Measurements from ENCODE around the gene CCSER1.
"Not testable (repeated sequence)": the region's sequence is repeated elsewhere in the genome, so short reads cannot be mapped to it uniquely, and the experiment has no call there.

CCSER1 gene

GRCh38 chr4:91070736-91071135 is 943.5 kb downstream of the CCSER1 start:
- no peak overlapping the region for H3K4me3 ChIP-seq (ENCODE audit: low read depth in 1 of 2, low read length in 2 of 2)
- no peak overlapping the region for H3K27ac ChIP-seq (ENCODE audit: low read length)

GRCh38 chr4:91076147-91076546 is 949.0 kb downstream of the CCSER1 start:
- H3K4me1 ChIP-seq (ENCODE audit: control insufficient read depth in 1 of 2, insufficient read depth in 2 of 2, low read length in 2 of 2), result no peaks in the 10 kb centered on the region
- no peak overlapping the region for H3K27ac ChIP-seq (ENCODE audit: low read length)
- H3K9me3 ChIP-seq (ENCODE audit: control insufficient read depth in 1 of 2, low read length in 2 of 2), result peaks cover 0 to 3% of the 10 kb centered on the region in 2 donors
- no peaks in the 10 kb centered on the region for H3K36me3 ChIP-seq (ENCODE audit: control insufficient read depth in 1 of 2, insufficient read depth in 2 of 2, low read length in 2 of 2)
- H3K4me3 ChIP-seq (ENCODE audit: low read depth in 1 of 2, low read length in 2 of 2), result no peak overlapping the region
- H3K27me3 ChIP-seq (ENCODE audit: low read depth, low read length), result no peaks in the 10 kb centered on the region

More at GRCh38 chr4:91070736-91071135, 943.5 kb downstream of the CCSER1 start:
- H3K36me3 ChIP-seq (ENCODE audit: control insufficient read depth in 1 of 2, insufficient read depth in 2 of 2, low read length in 2 of 2), result no peaks in the 10 kb centered on the region
- H3K9me3 ChIP-seq (ENCODE audit: control insufficient read depth in 1 of 2, low read length in 2 of 2), result no peaks in the 10 kb centered on the region
- no peaks in the 10 kb centered on the region for H3K27me3 ChIP-seq (ENCODE audit: low read depth, low read length)
- H3K4me1 ChIP-seq (ENCODE audit: control insufficient read depth in 1 of 2, insufficient read depth in 2 of 2, low read length in 2 of 2), result no peaks in the 10 kb centered on the region

- no peaks in the 10 kb centered on the region for H3K4me1 ChIP-seq (ENCODE audit: control insufficient read depth in 1 of 2, insufficient read depth in 2 of 2, low read length in 2 of 2)
- H3K4me3 ChIP-seq (ENCODE audit: low read depth in 1 of 2, low read length in 2 of 2), result no peak overlapping the region
- no peaks in the 10 kb centered on the region for H3K27me3 ChIP-seq (ENCODE audit: low read depth, low read length)
- no peaks in the 10 kb centered on the region for H3K36me3 ChIP-seq (ENCODE audit: control insufficient read depth in 1 of 2, insufficient read depth in 2 of 2, low read length in 2 of 2)
- no peak overlapping the region for H3K27ac ChIP-seq (ENCODE audit: low read length)
- H3K9me3 ChIP-seq (ENCODE audit: control insufficient read depth in 1 of 2, low read length in 2 of 2), result no peaks in the 10 kb centered on the region
Measured at GRCh38 chr4:91085961-91086360, 958.8 kb downstream of the CCSER1 start.

- Histone ChIP-seq H3K36me3 (ENCODE audit: control insufficient read depth in 1 of 2, insufficient read depth in 2 of 2, low read length in 2 of 2) (no peaks in the 10 kb centered on the region), H3K4me3 (ENCODE audit: low read depth in 1 of 2, low read length in 2 of 2) (no peak overlapping the region), H3K9me3 (ENCODE audit: control insufficient read depth in 1 of 2, low read length in 2 of 2) (no peaks in the 10 kb centered on the region), H3K27me3 (ENCODE audit: low read depth, low read length) (no peaks in the 10 kb centered on the region), H3K27ac (ENCODE audit: low read length) (no peak overlapping the region), H3K4me1 (ENCODE audit: control insufficient read depth in 1 of 2, insufficient read depth in 2 of 2, low read length in 2 of 2) (no peaks in the 10 kb centered on the region)
Measured at GRCh38 chr4:91087743-91088142, 960.5 kb downstream of the CCSER1 start.

GRCh38 chr4:91089178-91089577 is 962.0 kb downstream of the CCSER1 start:
- H3K4me3 ChIP-seq (ENCODE audit: low read depth in 1 of 2, low read length in 2 of 2), result no peak overlapping the region
- no peak overlapping the region for H3K27ac ChIP-seq (ENCODE audit: low read length)
- H3K4me1 ChIP-seq (ENCODE audit: control insufficient read depth in 1 of 2, insufficient read depth in 2 of 2, low read length in 2 of 2), result no peaks in the 10 kb centered on the region
- H3K9me3 ChIP-seq (ENCODE audit: control insufficient read depth in 1 of 2, low read length in 2 of 2), result no peaks in the 10 kb centered on the region
- no peaks in the 10 kb centered on the region for H3K27me3 ChIP-seq (ENCODE audit: low read depth, low read length)
- no peaks in the 10 kb centered on the region for H3K36me3 ChIP-seq (ENCODE audit: control insufficient read depth in 1 of 2, insufficient read depth in 2 of 2, low read length in 2 of 2)

- Histone ChIP-seq H3K36me3 (ENCODE audit: control insufficient read depth in 1 of 2, insufficient read depth in 2 of 2, low read length in 2 of 2) (no peaks in the 10 kb centered on the region), H3K27ac (ENCODE audit: low read length) (no peak overlapping the region), H3K4me3 (ENCODE audit: low read depth in 1 of 2, low read length in 2 of 2) (no peak overlapping the region), H3K27me3 (ENCODE audit: low read depth, low read length) (no peaks in the 10 kb centered on the region), H3K4me1 (ENCODE audit: control insufficient read depth in 1 of 2, insufficient read depth in 2 of 2, low read length in 2 of 2) (no peaks in the 10 kb centered on the region), H3K9me3 (ENCODE audit: control insufficient read depth in 1 of 2, low read length in 2 of 2) (no peaks in the 10 kb centered on the region)
Measured at GRCh38 chr4:91092398-91092980, 965.3 kb downstream of the CCSER1 start.

- not testable (repeated sequence) for H3K9me3 ChIP-seq (ENCODE audit: control insufficient read depth in 1 of 2, low read length in 2 of 2); H3K36me3 ChIP-seq (ENCODE audit: control insufficient read depth in 1 of 2, insufficient read depth in 2 of 2, low read length in 2 of 2)
Measured at GRCh38 chr4:91094220-91094619, 967.0 kb downstream of the CCSER1 start.

GRCh38 chr4:91099666-91100065 is 972.5 kb downstream of the CCSER1 start:
- Histone ChIP-seq H3K4me1 (ENCODE audit: control insufficient read depth in 1 of 2, insufficient read depth in 2 of 2, low read length in 2 of 2) (no peaks in the 10 kb centered on the region), H3K36me3 (ENCODE audit: control insufficient read depth in 1 of 2, insufficient read depth in 2 of 2, low read length in 2 of 2) (no peaks in the 10 kb centered on the region), H3K27ac (ENCODE audit: low read length) (no peak overlapping the region)

More at GRCh38 chr4:91094220-91094619, 967.0 kb downstream of the CCSER1 start:
- not testable (repeated sequence) for H3K4me1 ChIP-seq (ENCODE audit: control insufficient read depth in 1 of 2, insufficient read depth in 2 of 2, low read length in 2 of 2); H3K27me3 ChIP-seq (ENCODE audit: low read depth, low read length); H3K27ac ChIP-seq (ENCODE audit: low read length); H3K4me3 ChIP-seq (ENCODE audit: low read depth in 1 of 2, low read length in 2 of 2)

GRCh38 chr4:91108751-91109150 is 981.6 kb downstream of the CCSER1 start:
- H3K27ac ChIP-seq (ENCODE audit: low read length), result no peak overlapping the region
- no peaks in the 10 kb centered on the region for H3K4me1 ChIP-seq (ENCODE audit: control insufficient read depth in 1 of 2, insufficient read depth in 2 of 2, low read length in 2 of 2)
- no peak overlapping the region for H3K4me3 ChIP-seq (ENCODE audit: low read depth in 1 of 2, low read length in 2 of 2)
- no peaks in the 10 kb centered on the region for H3K36me3 ChIP-seq (ENCODE audit: control insufficient read depth in 1 of 2, insufficient read depth in 2 of 2, low read length in 2 of 2)
- H3K9me3 ChIP-seq (ENCODE audit: control insufficient read depth in 1 of 2, low read length in 2 of 2), result peaks cover 0 to 4% of the 10 kb centered on the region in 2 donors
- H3K27me3 ChIP-seq (ENCODE audit: low read depth, low read length), result no peaks in the 10 kb centered on the region

More at GRCh38 chr4:91099666-91100065, 972.5 kb downstream of the CCSER1 start:
- no peak overlapping the region for H3K4me3 ChIP-seq (ENCODE audit: low read depth in 1 of 2, low read length in 2 of 2)
- no peaks in the 10 kb centered on the region for H3K27me3 ChIP-seq (ENCODE audit: low read depth, low read length)
- H3K9me3 ChIP-seq (ENCODE audit: control insufficient read depth in 1 of 2, low read length in 2 of 2), result peaks cover 0 to 6% of the 10 kb centered on the region in 2 donors

GRCh38 chr4:91111556-91111955 is 984.4 kb downstream of the CCSER1 start:
- Histone ChIP-seq H3K4me1 (ENCODE audit: control insufficient read depth in 1 of 2, insufficient read depth in 2 of 2, low read length in 2 of 2) (no peaks in the 10 kb centered on the region), H3K27ac (ENCODE audit: low read length) (no peak overlapping the region), H3K36me3 (ENCODE audit: control insufficient read depth in 1 of 2, insufficient read depth in 2 of 2, low read length in 2 of 2) (no peaks in the 10 kb centered on the region), H3K4me3 (ENCODE audit: low read depth in 1 of 2, low read length in 2 of 2) (no peak overlapping the region), H3K27me3 (ENCODE audit: low read depth, low read length) (no peaks in the 10 kb centered on the region), H3K9me3 (ENCODE audit: control insufficient read depth in 1 of 2, low read length in 2 of 2) (no peaks in the 10 kb centered on the region)

GRCh38 chr4:91113130-91113706 is 986.0 kb downstream of the CCSER1 start:
- no peak overlapping the region for H3K27ac ChIP-seq (ENCODE audit: low read length)
- no peaks in the 10 kb centered on the region for H3K4me1 ChIP-seq (ENCODE audit: control insufficient read depth in 1 of 2, insufficient read depth in 2 of 2, low read length in 2 of 2)
- H3K27me3 ChIP-seq (ENCODE audit: low read depth, low read length), result no peaks in the 10 kb centered on the region
- H3K4me3 ChIP-seq (ENCODE audit: low read depth in 1 of 2, low read length in 2 of 2), result no peak overlapping the region
- no peaks in the 10 kb centered on the region for H3K9me3 ChIP-seq (ENCODE audit: control insufficient read depth in 1 of 2, low read length in 2 of 2)
- H3K36me3 ChIP-seq (ENCODE audit: control insufficient read depth in 1 of 2, insufficient read depth in 2 of 2, low read length in 2 of 2), result no peaks in the 10 kb centered on the region

- H3K36me3 ChIP-seq (ENCODE audit: control insufficient read depth in 1 of 2, insufficient read depth in 2 of 2, low read length in 2 of 2), result no peaks in the 10 kb centered on the region
- H3K9me3 ChIP-seq (ENCODE audit: control insufficient read depth in 1 of 2, low read length in 2 of 2), result no peaks in the 10 kb centered on the region
- H3K4me1 ChIP-seq (ENCODE audit: control insufficient read depth in 1 of 2, insufficient read depth in 2 of 2, low read length in 2 of 2), result no peaks in the 10 kb centered on the region
- no peaks in the 10 kb centered on the region for H3K27me3 ChIP-seq (ENCODE audit: low read depth, low read length)
- no peak overlapping the region for H3K27ac ChIP-seq (ENCODE audit: low read length)
- no peak overlapping the region for H3K4me3 ChIP-seq (ENCODE audit: low read depth in 1 of 2, low read length in 2 of 2)
Measured at GRCh38 chr4:91114386-91114785, 987.2 kb downstream of the CCSER1 start.
